Endodermal cell (in vitro differentiated cells): ENCODE results near the gene GPR107. TPM values are rescaled to one million over a fixed set of nuclear protein-coding genes. Genes with fewer than 3 reads are reported as not detected.

Source experiments
- DNase-seq: peaks from one replicate; pipeline ENCODE4 v3.0.0-alpha.2; 2017
- H3K27ac ChIP-seq: 2 replicates; pipeline ENCODE4 v1.5.1; 2013; ENCODE audit warnings: mild to moderate bottlenecking, low read depth, low read length, moderate library complexity
- H3K27me3 ChIP-seq: 2 replicates; pipeline ENCODE4 v1.6.1; 2013; ENCODE audit warnings: mild to moderate bottlenecking, low read length, moderate library complexity; ENCODE audit not compliant: insufficient read depth, control insufficient read depth, poor library complexity, severe bottlenecking
- H3K36me3 ChIP-seq: 2 replicates; pipeline ENCODE4 v1.7.0; 2013; ENCODE audit warnings: mild to moderate bottlenecking, low read length, moderate library complexity; ENCODE audit not compliant: control insufficient read depth, insufficient read depth
- H3K4me1 ChIP-seq: one replicate; pipeline ENCODE4 v1.7.0; 2013; ENCODE audit warnings: low read length; ENCODE audit not compliant: control insufficient read depth, insufficient read depth
- H3K4me3 ChIP-seq: 2 replicates; pipeline ENCODE4 v1.5.1; 2013; ENCODE audit warnings: mild to moderate bottlenecking, low read length, moderate library complexity
- H3K9ac ChIP-seq: 2 replicates; pipeline ENCODE4 v1.6.1; 2013; ENCODE audit warnings: mild to moderate bottlenecking, low read length, moderate library complexity; ENCODE audit not compliant: poor library complexity, severe bottlenecking; ENCODE audit errors: extremely low read depth
- H3K9me3 ChIP-seq: 2 replicates; pipeline ENCODE4 v1.6.1; 2013; ENCODE audit warnings: mild to moderate bottlenecking, low read length, moderate library complexity; ENCODE audit not compliant: control insufficient read depth
- H3K27ac Mint-ChIP-seq: 2 replicates; pipeline ENCODE4 v1.8.0; 2020; ENCODE audit warnings: mixed read lengths
- H3K27me3 Mint-ChIP-seq: 2 replicates; pipeline ENCODE4 v1.8.0; 2021; ENCODE audit warnings: mild to moderate bottlenecking, mixed read lengths; ENCODE audit not compliant: insufficient read depth
- H3K36me3 Mint-ChIP-seq: 2 replicates; pipeline ENCODE4 v1.8.0; 2020; ENCODE audit warnings: low read depth, mixed read lengths
- H3K4me1 Mint-ChIP-seq: 2 replicates; pipeline ENCODE4 v1.8.0; 2020; ENCODE audit warnings: mixed read lengths
- H3K4me3 Mint-ChIP-seq: 2 replicates; pipeline ENCODE4 v1.8.0; 2020; ENCODE audit warnings: mild to moderate bottlenecking, moderate library complexity, mixed read lengths
- H3K9me3 Mint-ChIP-seq: 2 replicates; pipeline ENCODE4 v1.8.0; 2020; ENCODE audit warnings: mild to moderate bottlenecking, mixed read lengths
- WGBS, 2 experiments: methylation state at CpG; one replicate each; pipeline versions ENCODE4 v1.1.5 to v1.1.7; 2013; ENCODE audit warnings: missing lambda C conversion rate in 2 of 2, mixed read lengths in 1 of 2; ENCODE audit not compliant: insufficient coverage in 1 of 2, insufficient read length in 1 of 2; 5-methylcytosine and 5-hydroxymethylcytosine counted together
- total RNA-seq, 2 donors: library from RNA; stranded (reverse); fragmentation: NEBNext Ultra II Directional in 1 of 2; extraction: Animal tissue kit (Norgen Biotek cat#: 25700) in 1 of 2; gene quantifications; 2 replicates in 1 of 2; 3 replicates in 1 of 2; pipeline ENCODE4 v1.2.1, GENCODE V29; 2021
- TF ChIP-seq, protein P1 (sequence below): fragments of 200-600 bp; sonication (generic); conservative IDR thresholded peaks from 2 replicates; pipeline ENCODE4 v1.5.0; 2021; ENCODE audit warnings: antibody characterized with exemption, mild to moderate bottlenecking

Gene GPR107
- total RNA-seq, 2 donors from 2014 or later: 50.7 to 62.0 TPM

DNA sequence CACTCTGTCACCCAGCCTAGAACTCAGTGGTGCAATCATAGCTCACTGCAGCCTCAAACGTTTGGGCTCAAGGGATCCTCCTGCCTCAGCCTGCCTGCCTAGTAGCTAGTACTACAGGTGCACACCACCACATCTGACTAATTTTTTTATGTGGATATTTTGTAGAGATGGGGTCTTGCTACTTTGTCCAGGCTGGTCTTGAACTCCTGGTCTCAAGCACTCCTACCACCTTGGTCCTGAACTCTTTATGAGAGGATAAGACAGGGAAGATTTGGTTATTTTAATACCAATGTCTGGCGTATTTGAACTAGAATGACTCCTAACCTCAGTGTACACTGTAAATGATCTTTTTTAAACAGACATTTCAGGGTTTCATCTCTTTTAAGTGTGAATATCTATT, 9.0 kb downstream of the GPR107 start:
- Mint-ChIP-seq H3K27me3 (no peaks in the 10 kb centered on the region), H3K4me1 (peaks cover 7% of the 10 kb centered on the region), H3K27ac (peak overlapping the region; percentile 21), H3K36me3 (peaks cover 22% of the 10 kb centered on the region), H3K9me3 (no peaks in the 10 kb centered on the region), H3K4me3 (no peak overlapping the region)
- H3K9ac ChIP-seq: no peak overlapping the region
- TF ChIP-seq, protein P1, sequence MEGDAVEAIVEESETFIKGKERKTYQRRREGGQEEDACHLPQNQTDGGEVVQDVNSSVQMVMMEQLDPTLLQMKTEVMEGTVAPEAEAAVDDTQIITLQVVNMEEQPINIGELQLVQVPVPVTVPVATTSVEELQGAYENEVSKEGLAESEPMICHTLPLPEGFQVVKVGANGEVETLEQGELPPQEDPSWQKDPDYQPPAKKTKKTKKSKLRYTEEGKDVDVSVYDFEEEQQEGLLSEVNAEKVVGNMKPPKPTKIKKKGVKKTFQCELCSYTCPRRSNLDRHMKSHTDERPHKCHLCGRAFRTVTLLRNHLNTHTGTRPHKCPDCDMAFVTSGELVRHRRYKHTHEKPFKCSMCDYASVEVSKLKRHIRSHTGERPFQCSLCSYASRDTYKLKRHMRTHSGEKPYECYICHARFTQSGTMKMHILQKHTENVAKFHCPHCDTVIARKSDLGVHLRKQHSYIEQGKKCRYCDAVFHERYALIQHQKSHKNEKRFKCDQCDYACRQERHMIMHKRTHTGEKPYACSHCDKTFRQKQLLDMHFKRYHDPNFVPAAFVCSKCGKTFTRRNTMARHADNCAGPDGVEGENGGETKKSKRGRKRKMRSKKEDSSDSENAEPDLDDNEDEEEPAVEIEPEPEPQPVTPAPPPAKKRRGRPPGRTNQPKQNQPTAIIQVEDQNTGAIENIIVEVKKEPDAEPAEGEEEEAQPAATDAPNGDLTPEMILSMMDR: no peak
- 86 to 100% methylated on average over 1 to 2 of the region's 2 CpGs for WGBS, 2 experiments
- H3K36me3 ChIP-seq: peaks cover 14% of the 10 kb centered on the region
- no peak for DNase-seq
- H3K9me3 ChIP-seq: no peaks in the 10 kb centered on the region
- no peaks in the 10 kb centered on the region for H3K4me1 ChIP-seq
- H3K27me3 ChIP-seq: no peaks in the 10 kb centered on the region
- no peak overlapping the region for H3K27ac ChIP-seq
- no peak overlapping the region for H3K4me3 ChIP-seq

DNA sequence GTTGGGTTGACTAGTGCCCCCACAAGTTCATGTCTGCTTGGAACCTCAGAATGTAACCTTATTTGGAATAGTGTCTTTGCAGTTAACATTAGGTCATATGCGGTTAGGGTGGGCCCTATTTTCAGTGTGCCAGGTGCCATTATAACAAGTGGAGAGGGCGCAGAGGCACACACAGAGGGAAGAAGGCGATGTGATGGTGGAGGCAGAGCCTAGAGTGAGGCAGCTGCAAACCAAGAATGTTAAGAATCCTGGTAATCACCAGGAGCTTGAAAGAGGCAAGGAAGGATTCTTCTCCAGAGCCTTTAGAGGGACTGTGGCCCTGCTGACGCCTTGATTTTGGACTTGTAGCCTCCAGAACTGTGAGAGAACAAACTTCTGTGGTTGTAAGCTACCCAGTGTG, 10.9 kb downstream of the GPR107 start:
- no peak overlapping the region for H3K9ac ChIP-seq
- Mint-ChIP-seq H3K4me1 (peaks cover 7% of the 10 kb centered on the region), H3K27me3 (no peaks in the 10 kb centered on the region), H3K4me3 (no peak overlapping the region), H3K9me3 (no peaks in the 10 kb centered on the region), H3K36me3 (peaks cover 16% of the 10 kb centered on the region), H3K27ac (peak overlapping the region; percentile 86)
- TF ChIP-seq, protein P1: no peak
- no peaks in the 10 kb centered on the region for H3K4me1 ChIP-seq
- peaks cover 4% of the 10 kb centered on the region for H3K36me3 ChIP-seq
- no peak overlapping the region for H3K27ac ChIP-seq
- no peaks in the 10 kb centered on the region for H3K27me3 ChIP-seq
- H3K4me3 ChIP-seq: no peak overlapping the region
- 89 to 91% methylated on average over 3 to 4 of the region's 4 CpGs for WGBS, 2 experiments
- H3K9me3 ChIP-seq: no peaks in the 10 kb centered on the region
- DNase-seq: no peak

DNA sequence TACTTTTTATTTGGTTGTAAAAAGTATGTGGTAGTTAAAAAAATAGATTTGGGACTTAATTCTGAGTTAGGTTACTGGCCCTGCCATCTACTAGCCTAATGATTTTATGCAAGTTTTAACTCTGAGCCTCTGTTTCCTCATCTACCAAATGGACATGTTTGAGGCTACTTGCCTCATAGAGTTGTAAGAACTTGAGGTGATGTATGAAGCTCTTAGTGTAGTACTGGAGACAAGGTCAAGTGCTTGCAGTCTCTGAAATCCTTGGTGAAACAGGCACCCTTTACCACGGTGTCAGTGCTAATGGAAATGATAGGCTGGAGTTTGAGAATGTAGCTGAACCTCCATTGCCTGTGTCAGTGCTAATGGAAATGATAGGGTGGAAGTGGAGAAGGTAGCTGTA, 15.3 kb downstream of the GPR107 start:
- H3K27ac Mint-ChIP-seq: no peak overlapping the region
- no peaks in the 10 kb centered on the region for H3K9me3 Mint-ChIP-seq

More for the DNA sequence above, 15.3 kb downstream of the GPR107 start:
- Histone ChIP-seq H3K9ac (no peak overlapping the region), H3K4me3 (no peak overlapping the region), H3K36me3 (no peaks in the 10 kb centered on the region), H3K9me3 (no peaks in the 10 kb centered on the region), H3K27me3 (no peaks in the 10 kb centered on the region), H3K4me1 (peaks cover 4% of the 10 kb centered on the region), H3K27ac (no peak overlapping the region)
- Mint-ChIP-seq H3K36me3 (peaks cover 12% of the 10 kb centered on the region), H3K4me1 (peaks cover 22% of the 10 kb centered on the region), H3K4me3 (no peak overlapping the region), H3K27me3 (no peaks in the 10 kb centered on the region)
- DNase-seq: no peak
- TF ChIP-seq, protein P1: no peak
- 96% methylated on average over 1 of the region's 1 CpG; no CpG with 5 or more reads in 1 of the 2 experiments for WGBS, 2 experiments
